Stomach (tissue), 4 donors: ENCODE measurements around the gene IFT27.

Experiments
- POLR2A ChIP-seq, 4 donors: fragments of 450-650 bp; IDR thresholded peaks; one replicate each; pipeline ENCODE4 v1.6.1; 2016; ENCODE audit warnings: antibody characterized with exemption in 4 of 4, control low read depth in 2 of 4, mild to moderate bottlenecking in 1 of 4, moderate library complexity in 1 of 4
- TF ChIP-seq, protein P1 (sequence below), 7 experiments: fragments of 450-650 bp in 4 of 7; fragments of 200-600 bp in 3 of 7; sonication (generic) in 3 of 7; IDR thresholded peaks; one replicate each; pipeline ENCODE4 v1.5.1; 2016 to 2019; ENCODE audit warnings: antibody characterized with exemption in 7 of 7, control low read depth in 2 of 7, mild to moderate bottlenecking in 1 of 7

GRCh38 chr22:36759481-36760159, 16.3 kb downstream of the IFT27 start:
- TF ChIP-seq, protein P1, sequence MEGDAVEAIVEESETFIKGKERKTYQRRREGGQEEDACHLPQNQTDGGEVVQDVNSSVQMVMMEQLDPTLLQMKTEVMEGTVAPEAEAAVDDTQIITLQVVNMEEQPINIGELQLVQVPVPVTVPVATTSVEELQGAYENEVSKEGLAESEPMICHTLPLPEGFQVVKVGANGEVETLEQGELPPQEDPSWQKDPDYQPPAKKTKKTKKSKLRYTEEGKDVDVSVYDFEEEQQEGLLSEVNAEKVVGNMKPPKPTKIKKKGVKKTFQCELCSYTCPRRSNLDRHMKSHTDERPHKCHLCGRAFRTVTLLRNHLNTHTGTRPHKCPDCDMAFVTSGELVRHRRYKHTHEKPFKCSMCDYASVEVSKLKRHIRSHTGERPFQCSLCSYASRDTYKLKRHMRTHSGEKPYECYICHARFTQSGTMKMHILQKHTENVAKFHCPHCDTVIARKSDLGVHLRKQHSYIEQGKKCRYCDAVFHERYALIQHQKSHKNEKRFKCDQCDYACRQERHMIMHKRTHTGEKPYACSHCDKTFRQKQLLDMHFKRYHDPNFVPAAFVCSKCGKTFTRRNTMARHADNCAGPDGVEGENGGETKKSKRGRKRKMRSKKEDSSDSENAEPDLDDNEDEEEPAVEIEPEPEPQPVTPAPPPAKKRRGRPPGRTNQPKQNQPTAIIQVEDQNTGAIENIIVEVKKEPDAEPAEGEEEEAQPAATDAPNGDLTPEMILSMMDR (IDR thresholded peaks at IDR 0.05): no peak
- no peak for TF ChIP-seq POLR2A (IDR thresholded peaks at IDR 0.05)
